Spleen (tissue), 11 donors: ENCODE results near the gene PDRG1. TPM values are rescaled to one million over a fixed set of nuclear protein-coding genes. Genes with fewer than 3 reads are reported as not detected.
A peak's percentile ranks its signal among the peaks of the same experiment; 100 is the strongest.

Experiments used
- DNase-seq: peaks from one replicate; pipeline ENCODE4 v3.0.0-alpha.2; 2020
- H3K27ac ChIP-seq, 8 donors: fragments of 200-600 bp; sonication (generic) in 7 of 8; 1 replicate in 4 of 8; 2 replicates in 4 of 8; pipeline versions ENCODE4 v1.5.0 to v1.8.0; 2016 to 2021; ENCODE audit warnings: inconsistent platforms in 4 of 8, mild to moderate bottlenecking in 4 of 8, moderate library complexity in 1 of 8
- H3K27me3 ChIP-seq, 7 donors: fragments of 200-600 bp; sonication (generic) in 6 of 7; replicated peaks in 1 of 7; 1 replicate in 4 of 7; 2 replicates in 3 of 7; pipeline versions ENCODE4 v1.5.0 to v1.8.0; 2016 to 2021; ENCODE audit warnings: inconsistent platforms in 3 of 7, mild to moderate bottlenecking in 1 of 7
- H3K36me3 ChIP-seq, 6 donors: fragments of 200-600 bp; sonication (generic) in 5 of 6; 1 replicate in 4 of 6; 2 replicates in 2 of 6; pipeline versions ENCODE4 v1.5.0 to v1.8.0; 2016 to 2021; ENCODE audit warnings: inconsistent platforms in 2 of 6
- H3K4me1 ChIP-seq, 6 donors: fragments of 200-600 bp; sonication (generic) in 5 of 6; 1 replicate in 3 of 6; 2 replicates in 3 of 6; pipeline versions ENCODE4 v1.5.0 to v1.8.0; 2016 to 2021; ENCODE audit warnings: inconsistent platforms in 3 of 6
- H3K4me3 ChIP-seq, 8 donors: fragments of 200-600 bp; sonication (generic) in 7 of 8; 1 replicate in 4 of 8; 2 replicates in 4 of 8; pipeline versions ENCODE4 v1.5.0 to v1.8.0; 2016 to 2021; ENCODE audit warnings: inconsistent platforms in 4 of 8, mild to moderate bottlenecking in 4 of 8, moderate library complexity in 2 of 8
- H3K9me3 ChIP-seq, 8 donors: fragments of 200-600 bp; sonication (generic) in 7 of 8; 1 replicate in 4 of 8; 2 replicates in 4 of 8; pipeline versions ENCODE4 v1.5.0 to v1.8.0; 2016 to 2021; ENCODE audit warnings: inconsistent platforms in 4 of 8
- POLR2A ChIP-seq, 3 donors: fragments of 450-650 bp; IDR thresholded peaks; one replicate each; pipeline ENCODE4 v1.5.1; 2017; ENCODE audit warnings: antibody characterized with exemption in 3 of 3, mild to moderate bottlenecking in 1 of 3
- POLR2AphosphoS5 ChIP-seq, 3 donors: sonication (generic); formaldehyde crosslinking; IDR thresholded peaks; one replicate each; pipeline ENCODE4 v1.5.1; 2017; ENCODE audit warnings: antibody characterized with exemption in 3 of 3
- WGBS, 5 donors: extraction: QIAGEN DNeasy Blood & Tissue Kit in 3 of 5; methylation state at CpG; one replicate each; pipeline versions ENCODE4 v1.1.5 to v1.1.7; 2013 to 2018; 5-methylcytosine and 5-hydroxymethylcytosine counted together
- intact Hi-C: fragments of 100-400 bp; cut with DNase I; formaldehyde crosslinking; loops from one replicate; pipeline ENCODE4 v1.15.0; 2023; ENCODE audit warnings: low total_unique reads
- polyA plus RNA-seq, 3 donors: library from polyadenylated mRNA; stranded (reverse); fragments of 200-250 nt; gene quantifications; one replicate each; pipeline ENCODE4 v1.2.1, GENCODE V29; 2013
- total RNA-seq, 7 donors: library from RNA; depleted of rRNA in 3 of 7; stranded (reverse); fragments of >200 nt in 3 of 7; fragmentation: NEBNext Ultra II Directional in 4 of 7; extraction: Animal tissue kit (Norgen Biotek cat#: 25700) in 4 of 7; gene quantifications; one replicate each; pipeline versions ENCODE4 v1.1.0 to v1.2.1, GENCODE V29; 2016 to 2021
- TF ChIP-seq, protein P1 (sequence below), 11 experiments: fragments of 200-600 bp in 7 of 11; fragments of 450-650 bp in 4 of 11; sonication (generic) in 4 of 11; IDR thresholded peaks in 8 of 11; conservative IDR thresholded peaks in 3 of 11; 1 replicate in 7 of 11; 2 replicates in 4 of 11; pipeline versions ENCODE4 v1.4.0 to v1.8.0; 2016 to 2021; ENCODE audit warnings: antibody characterized with exemption in 11 of 11, inconsistent platforms in 4 of 11, mild to moderate bottlenecking in 1 of 11
- donor health status: healthy with polysubstance abuse.
- donor health status: DM: no; HTN: no; CAD: no; lungs with moderate emphysema.
- donor health status: DM: no; HTN: no; CAD: no.
- donor health status: Bipolar disorder and iron deficiency.
- donor health status: healthy.
- donor health status: DM: no; HTN: no; CAD: no.
- donor health status: DM: yes; HTN: yes; CAD: no.

Gene PDRG1
- total and polyA plus RNA-seq, 10 donors: 8.2 to 21.1 (median 11.2) TPM

- H3K27ac ChIP-seq: peak overlapping the region in 5 of 8 donors; percentile 77 to 92 (median 88)
- intact Hi-C loops: loop anchor here (10.0 kb wide), 1 partner anchor 96 kb away; no protein-coding TSS in a partner anchor
- no peak for DNase-seq
- no peak for TF ChIP-seq POLR2A (IDR thresholded peaks at IDR 0.05)
- TF ChIP-seq, protein P1, sequence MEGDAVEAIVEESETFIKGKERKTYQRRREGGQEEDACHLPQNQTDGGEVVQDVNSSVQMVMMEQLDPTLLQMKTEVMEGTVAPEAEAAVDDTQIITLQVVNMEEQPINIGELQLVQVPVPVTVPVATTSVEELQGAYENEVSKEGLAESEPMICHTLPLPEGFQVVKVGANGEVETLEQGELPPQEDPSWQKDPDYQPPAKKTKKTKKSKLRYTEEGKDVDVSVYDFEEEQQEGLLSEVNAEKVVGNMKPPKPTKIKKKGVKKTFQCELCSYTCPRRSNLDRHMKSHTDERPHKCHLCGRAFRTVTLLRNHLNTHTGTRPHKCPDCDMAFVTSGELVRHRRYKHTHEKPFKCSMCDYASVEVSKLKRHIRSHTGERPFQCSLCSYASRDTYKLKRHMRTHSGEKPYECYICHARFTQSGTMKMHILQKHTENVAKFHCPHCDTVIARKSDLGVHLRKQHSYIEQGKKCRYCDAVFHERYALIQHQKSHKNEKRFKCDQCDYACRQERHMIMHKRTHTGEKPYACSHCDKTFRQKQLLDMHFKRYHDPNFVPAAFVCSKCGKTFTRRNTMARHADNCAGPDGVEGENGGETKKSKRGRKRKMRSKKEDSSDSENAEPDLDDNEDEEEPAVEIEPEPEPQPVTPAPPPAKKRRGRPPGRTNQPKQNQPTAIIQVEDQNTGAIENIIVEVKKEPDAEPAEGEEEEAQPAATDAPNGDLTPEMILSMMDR (IDR thresholded peaks at IDR 0.05 in 8 of 11, conservative IDR thresholded peaks at IDR 0.05 in 3 of 11): no peak
- no peak for TF ChIP-seq POLR2AphosphoS5 (IDR thresholded peaks at IDR 0.05)
- H3K4me3 ChIP-seq: peak overlapping the region; percentile 76 to 97 (median 88)
- no peaks in the 10 kb centered on the region for H3K27me3 ChIP-seq
- WGBS, 5 donors: 4 to 11% (median 8%) methylated on average over 6 of the region's 6 CpGs
- H3K9me3 ChIP-seq: peaks cover 0 to 7% (median 0%) of the 10 kb centered on the region in 8 donors
- H3K36me3 ChIP-seq: peaks cover 3 to 42% (median 36%) of the 10 kb centered on the region in 6 donors
- H3K4me1 ChIP-seq: peaks cover 11 to 33% (median 25%) of the 10 kb centered on the region in 6 donors
Measured at GRCh38 chr20:31951203-31951529, 680 bp downstream of the PDRG1 start.

- intact Hi-C loops: loop anchor here (10.0 kb wide), 1 partner anchor 95 kb away; no protein-coding TSS in a partner anchor
- Histone ChIP-seq H3K4me3 (peak overlapping the region in 1 of 8 donors; percentile 87), H3K4me1 (peaks cover 11 to 33% (median 25%) of the 10 kb centered on the region in 6 donors), H3K9me3 (peaks cover 0 to 7% (median 0%) of the 10 kb centered on the region in 8 donors), H3K27ac (no peak overlapping the region), H3K27me3 (no peaks in the 10 kb centered on the region), H3K36me3 (peaks cover 8 to 53% (median 47%) of the 10 kb centered on the region in 6 donors)
- TF ChIP-seq POLR2A (IDR thresholded peaks at IDR 0.05) (no peak), POLR2AphosphoS5 (IDR thresholded peaks at IDR 0.05) (no peak)
- TF ChIP-seq, protein P1 (IDR thresholded peaks at IDR 0.05 in 8 of 11, conservative IDR thresholded peaks at IDR 0.05 in 3 of 11): no peak
- no peak for DNase-seq
- 77 to 88% (median 81%) methylated on average over 9 of the region's 9 CpGs for WGBS, 5 donors
Measured at GRCh38 chr20:31949877-31950646, 1.8 kb downstream of the PDRG1 start.

DNA sequence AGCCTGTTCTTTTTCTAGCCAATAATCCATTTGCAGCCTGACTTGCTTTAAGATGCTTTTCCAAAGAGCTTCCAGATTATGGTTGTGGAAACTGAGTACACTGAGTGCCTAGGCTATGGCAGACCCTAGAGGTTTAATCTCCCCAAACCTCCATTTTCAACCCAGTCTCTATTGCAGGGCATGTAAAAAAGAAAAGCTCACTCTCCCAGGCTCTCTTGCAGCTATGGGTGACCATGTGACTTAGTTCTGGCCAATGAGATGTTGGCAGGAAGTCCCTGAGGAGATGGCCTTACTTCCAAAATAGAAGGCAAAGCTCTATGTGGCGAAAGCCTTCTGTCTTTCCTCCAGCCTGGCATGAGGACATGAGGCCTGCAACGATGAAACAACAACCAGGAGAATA is 3.8 kb downstream of the PDRG1 start:
- Histone ChIP-seq H3K27me3 (no peaks in the 10 kb centered on the region), H3K4me1 (peaks cover 11 to 33% (median 25%) of the 10 kb centered on the region in 6 donors), H3K36me3 (peaks cover 8 to 73% (median 63%) of the 10 kb centered on the region in 6 donors), H3K4me3 (no peak overlapping the region), H3K9me3 (peaks cover 0 to 7% (median 0%) of the 10 kb centered on the region in 8 donors), H3K27ac (no peak overlapping the region)
- TF ChIP-seq POLR2AphosphoS5 (IDR thresholded peaks at IDR 0.05) (no peak), POLR2A (IDR thresholded peaks at IDR 0.05) (no peak)
- TF ChIP-seq, protein P1 (IDR thresholded peaks at IDR 0.05 in 8 of 11, conservative IDR thresholded peaks at IDR 0.05 in 3 of 11): no peak
- intact Hi-C loops: no loop called here
- DNase-seq: no peak
- 93 to 100% (median 98%) methylated on average over 2 of the region's 2 CpGs for WGBS, 5 donors

DNA sequence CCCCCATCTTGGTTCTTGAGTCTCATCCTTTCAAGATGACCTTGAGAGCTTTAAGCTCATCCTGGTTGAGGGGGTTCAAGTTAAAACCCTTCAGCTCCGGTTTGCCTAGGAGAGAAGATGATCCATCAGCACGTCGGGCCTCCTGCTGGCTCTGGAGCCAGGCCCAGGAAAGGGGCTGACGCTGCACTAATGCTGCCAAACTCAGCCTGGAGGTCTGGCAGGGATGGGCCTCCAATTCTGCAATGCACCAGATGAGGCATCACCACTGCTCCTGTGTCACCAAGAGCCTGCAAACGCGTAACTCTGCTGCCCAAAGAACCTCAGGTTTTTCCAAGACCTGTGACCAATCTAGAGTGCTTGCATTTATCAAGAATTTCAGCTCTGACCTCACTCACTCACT is 6.1 kb downstream of the PDRG1 start:
- peaks cover 7 to 23% (median 16%) of the 10 kb centered on the region in 6 donors for H3K4me1 ChIP-seq
- H3K27me3 ChIP-seq: no peaks in the 10 kb centered on the region
- H3K4me3 ChIP-seq: no peak overlapping the region
- 70 to 90% (median 86%) methylated on average over 4 to 6 of the region's 6 CpGs for WGBS, 5 donors
- peaks cover 0 to 7% (median 0%) of the 10 kb centered on the region in 8 donors for H3K9me3 ChIP-seq
- intact Hi-C loops: no loop called here
- peaks cover 8 to 86% (median 67%) of the 10 kb centered on the region in 6 donors for H3K36me3 ChIP-seq
- DNase-seq: no peak
- TF ChIP-seq, protein P1 (IDR thresholded peaks at IDR 0.05 in 8 of 11, conservative IDR thresholded peaks at IDR 0.05 in 3 of 11): no peak
- no peak for TF ChIP-seq POLR2AphosphoS5 (IDR thresholded peaks at IDR 0.05)
- TF ChIP-seq POLR2A (IDR thresholded peaks at IDR 0.05): no peak
- no peak overlapping the region for H3K27ac ChIP-seq
